CD4-positive, alpha-beta T cell treated with Interleukin-4 for 4 hours (primary cell): ENCODE measurements around the gene FAM186B.

Experiments used
- DNase-seq: peaks from one replicate; pipeline ENCODE4 v3.0.0-alpha.2; 2020

Gene FAM186B

DNA sequence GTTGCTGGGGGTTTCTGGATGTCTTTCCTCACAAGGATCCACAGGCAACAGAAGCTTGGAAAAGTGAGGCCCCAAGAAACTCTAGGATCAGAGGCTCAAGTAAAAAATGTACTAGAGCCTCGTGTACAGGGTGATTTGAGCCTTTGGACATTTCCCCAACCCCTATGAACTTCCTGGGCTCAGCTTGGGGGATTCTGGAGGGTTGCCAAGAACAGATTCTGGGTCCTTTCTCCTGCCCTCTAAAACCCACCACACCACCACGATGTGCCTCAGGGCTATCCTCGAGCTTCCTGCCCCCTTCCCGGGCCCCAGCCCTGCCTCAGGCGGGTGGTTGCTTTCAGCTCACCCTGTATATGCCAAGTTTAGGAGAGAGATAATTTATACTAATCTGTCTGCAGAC lies 583 bp downstream of the FAM186B start:
- no peak for DNase-seq

DNA sequence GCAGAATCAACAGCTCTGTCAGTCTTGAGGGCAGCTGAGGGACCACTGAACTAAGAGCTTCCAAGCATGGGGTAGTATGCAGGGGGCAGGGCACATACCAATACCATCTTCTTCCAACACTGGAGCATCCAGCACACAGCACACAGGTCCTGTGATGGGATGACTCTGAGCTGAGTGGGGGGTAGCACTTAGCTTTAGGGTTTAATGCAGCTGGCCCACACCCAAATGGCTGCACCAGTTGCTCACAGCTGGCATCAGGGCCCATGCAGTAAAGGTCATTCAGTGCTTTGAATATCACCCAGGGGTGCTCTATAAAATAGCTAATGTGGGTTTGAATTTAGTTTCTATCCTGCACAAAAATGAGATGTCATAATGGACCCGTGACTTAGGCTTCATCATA lies 1.7 kb downstream of the FAM186B start:
- DNase-seq, result no peak

DNA sequence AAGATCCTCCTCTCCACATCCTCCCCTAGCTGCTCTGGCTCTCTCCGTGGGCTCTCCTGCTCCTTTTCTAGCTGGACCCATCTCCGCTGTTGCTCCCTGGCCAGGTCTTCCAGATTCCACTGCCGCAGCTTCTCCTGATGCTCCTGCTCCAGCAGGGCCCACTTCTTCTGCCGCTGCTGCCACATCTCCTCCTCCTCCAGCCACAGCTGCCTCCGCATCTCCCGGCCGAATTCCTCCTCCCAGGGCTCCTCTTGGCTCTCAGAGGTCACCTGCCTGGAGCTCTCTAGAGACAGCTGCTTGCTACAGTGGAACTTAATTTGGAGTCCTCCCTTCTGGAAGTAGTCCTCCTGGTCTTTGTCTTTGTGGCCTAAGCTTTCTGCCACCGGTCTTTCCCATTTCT lies 5.5 kb downstream of the FAM186B start:
- DNase-seq, result no peak

DNA sequence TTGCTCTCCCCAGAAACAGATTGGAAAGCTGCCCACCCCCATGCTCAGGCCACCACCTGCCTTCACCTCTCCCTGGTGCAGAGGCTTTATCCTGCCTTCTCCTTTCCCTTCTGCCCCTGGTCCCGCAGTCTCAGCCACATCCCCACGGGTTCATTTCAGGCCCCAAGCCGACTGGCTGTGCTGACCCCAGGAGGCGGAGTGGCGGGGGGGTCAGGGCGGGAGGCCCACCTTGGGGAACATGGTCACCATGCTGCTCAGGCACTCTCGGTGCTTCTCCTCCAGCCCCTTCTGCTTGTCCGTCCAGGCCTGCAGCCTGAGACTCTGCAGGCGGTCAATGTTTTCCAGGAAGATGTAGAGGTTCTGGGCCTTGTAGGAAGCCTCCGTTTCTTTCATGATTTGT lies 6.9 kb downstream of the FAM186B start:
- DNase-seq, result no peak

DNA sequence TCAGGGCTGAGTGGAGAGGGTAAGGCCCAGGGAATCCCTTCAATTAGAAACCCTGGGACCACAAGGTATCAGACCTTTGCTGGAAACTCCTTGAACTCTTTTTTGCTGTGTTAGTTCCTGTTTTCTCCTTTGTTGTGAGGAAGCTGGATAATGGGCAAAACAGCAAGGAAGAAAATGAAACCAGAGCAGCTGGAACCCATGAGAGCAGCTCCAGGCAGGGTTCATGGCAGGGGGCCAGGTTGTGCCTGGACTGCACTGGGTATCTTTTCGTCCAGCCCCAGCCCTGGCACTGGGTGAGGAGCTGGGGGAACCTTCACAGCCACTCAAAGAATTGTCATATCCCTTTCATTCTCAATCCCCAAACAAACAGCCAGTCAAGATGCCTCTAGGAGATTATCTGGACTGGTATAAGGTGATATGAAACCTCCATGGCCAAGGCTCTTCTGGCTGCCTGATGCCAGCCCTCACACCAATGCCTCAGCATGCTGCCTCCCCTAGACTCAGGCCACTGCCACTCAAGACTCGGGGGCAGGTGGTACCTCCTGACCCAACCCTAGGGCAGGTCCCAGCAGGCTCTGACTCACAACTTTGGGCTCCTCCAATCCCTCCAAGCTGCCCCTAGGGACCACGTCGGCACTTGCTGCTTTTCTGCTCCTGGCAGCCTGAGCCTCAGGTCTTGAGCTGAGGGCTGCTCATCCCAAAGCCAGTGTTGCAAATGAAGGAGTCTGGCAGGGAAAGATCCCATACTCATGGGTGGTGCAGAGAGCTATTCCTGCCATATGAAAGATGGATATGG lies 16.5 kb downstream of the FAM186B start:
- no peak for DNase-seq

DNA sequence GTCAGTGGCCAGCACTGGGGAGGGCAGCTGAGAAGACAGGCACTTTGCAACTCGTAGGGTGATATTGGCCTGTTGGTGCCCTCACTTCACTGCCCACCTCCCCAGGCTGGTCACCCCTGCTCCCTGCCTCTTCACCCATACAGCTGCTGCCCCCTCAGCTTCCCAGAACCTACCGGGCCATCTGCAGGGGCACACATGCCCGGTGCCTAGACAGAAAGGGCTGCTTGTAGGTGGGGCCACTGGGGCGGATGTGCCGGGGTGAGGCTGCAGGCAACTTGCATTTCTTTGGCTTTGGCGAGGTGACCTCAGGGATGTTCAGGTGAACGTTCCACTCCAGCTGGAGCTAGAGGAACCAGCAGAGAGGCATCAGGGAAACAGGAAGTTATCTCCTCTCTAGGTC lies 17.2 kb downstream of the FAM186B start:
- DNase-seq, result no peak

DNA sequence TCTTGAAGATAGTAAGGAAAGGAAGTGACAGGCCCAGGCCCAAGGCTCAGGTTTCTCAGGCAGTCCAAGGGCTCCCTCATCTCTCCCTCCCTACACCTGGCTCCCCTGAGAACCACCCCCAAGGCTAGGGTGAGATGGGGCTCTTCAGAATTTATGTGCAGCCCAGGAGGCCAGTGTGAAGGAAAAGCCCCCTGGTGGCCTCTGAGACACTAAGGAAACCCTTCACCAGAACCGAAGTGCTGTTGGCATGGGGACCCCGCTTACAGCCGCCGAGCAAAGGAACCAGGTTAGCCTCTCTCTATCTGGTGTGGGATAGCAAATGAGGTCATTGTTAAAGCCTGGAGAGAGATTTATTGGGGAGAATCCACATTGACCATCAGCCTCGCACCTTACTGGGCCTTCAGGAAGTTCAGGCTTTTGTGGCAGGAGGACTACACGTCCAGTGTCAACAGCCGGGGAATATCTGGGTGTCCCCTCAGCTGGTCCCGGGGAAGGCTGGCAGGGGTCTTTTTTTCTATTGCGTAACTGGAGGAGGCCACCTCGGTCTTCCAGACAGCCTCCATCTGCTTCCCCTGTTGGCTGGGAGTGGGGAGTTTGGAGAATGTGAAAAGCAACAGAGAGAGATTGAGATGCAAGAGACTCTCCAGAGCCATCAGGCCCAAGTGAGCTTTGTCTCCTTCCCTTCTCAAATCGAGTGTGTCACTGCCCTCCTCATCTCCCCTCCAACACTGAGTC lies 18.1 kb downstream of the FAM186B start:
- DNase-seq, result no peak

DNA sequence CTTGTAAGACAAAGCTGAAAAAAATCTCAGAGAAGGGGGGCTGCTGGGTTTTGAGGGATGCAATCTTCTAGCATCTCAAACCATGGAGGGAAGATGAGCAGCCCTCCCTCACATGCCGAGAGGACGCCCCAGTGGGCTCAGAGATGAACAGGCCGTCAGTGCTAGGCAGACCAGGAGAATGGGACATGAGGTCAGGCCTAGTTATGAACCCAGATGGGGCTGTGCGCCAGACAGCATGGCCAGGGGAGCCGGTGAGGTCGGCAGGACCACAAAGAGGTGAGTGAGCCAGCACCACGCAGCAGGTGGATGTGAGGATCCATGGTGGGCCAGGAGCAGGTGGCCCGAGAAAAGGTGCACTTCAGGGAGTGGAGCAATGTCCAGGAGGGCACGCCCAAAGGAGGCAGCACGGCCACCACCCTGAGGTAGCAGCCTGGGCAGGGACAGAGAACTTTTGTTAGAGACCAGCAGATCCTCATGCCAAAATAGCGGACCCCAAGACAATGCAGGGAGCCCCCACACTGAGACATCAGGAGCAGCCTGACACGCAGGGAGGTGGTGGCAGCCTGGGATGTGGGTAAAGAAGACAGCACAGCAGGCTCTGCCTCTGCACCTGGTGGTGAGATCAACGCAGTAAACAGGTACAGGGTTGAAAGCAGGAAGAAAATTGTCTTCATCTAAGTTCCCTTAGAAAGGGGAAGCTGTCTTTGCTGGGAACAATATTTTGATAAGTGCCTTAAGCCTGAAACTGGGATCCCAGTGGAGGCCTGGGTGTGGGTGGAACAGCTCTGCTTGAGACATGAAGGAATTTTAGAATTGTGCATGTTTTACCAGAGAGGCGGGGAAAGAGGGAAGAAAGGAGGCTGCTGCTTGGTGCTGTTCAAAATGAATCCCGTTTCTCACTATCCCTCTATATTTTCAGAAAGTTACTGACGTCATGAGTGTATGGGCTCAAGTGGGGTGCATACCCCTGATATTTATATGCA lies 19.7 kb downstream of the FAM186B start:
- no peak for DNase-seq

DNA sequence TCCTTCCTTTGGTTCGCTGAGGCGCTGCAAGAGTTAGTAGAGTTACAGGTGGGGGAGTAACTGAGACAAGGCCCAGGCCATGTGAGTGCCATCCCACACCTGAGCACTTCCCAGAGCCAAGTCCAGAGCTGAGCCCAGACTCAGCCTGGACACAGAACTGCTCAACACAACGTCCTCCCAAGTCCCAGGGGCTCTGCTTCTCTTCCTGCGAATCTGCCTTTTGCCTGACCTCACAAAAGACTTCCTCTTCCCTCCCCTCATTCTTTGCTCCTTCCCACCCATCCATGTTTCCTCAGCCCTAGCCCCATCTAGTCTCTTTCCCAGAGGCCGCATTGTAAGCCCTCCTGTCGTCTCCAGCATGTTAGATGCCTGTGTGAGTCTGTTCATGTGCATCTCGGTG lies 20.8 kb downstream of the FAM186B start:
- DNase-seq, result no peak

DNA sequence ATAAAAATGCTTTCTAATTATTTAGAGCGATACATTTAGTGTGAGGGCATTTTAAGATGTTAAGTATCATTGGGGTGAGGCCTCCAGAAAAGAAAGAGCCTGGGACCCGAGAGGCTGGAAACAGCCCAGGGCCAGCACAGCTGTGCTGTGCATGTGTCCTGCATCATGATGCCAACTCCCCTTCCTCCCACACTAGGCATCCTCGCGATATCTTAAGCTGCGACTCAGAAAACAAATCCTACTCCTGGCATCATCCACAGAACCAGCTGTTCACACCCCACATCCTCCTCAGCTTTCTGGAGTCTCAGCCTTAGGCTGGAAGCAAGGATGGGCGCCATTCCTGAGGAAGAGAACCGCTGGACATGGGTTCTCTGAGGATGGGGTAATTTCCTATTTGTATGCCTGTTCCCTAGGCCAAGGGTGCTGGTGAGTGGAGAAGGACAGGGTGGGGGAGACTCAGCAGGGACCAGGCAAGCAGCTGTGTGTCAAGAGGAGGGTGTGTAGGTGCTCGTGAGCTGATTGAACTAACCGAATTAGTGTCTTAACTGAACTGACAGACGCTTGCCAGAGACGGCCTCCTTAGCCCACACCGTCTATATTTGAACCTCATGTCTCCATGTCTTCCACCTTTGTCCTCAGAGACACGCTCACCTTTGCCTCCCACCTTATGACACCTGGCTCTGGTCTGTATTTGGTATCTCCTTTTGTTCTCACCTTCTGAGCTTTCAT lies 21.9 kb downstream of the FAM186B start:
- no peak for DNase-seq

DNA sequence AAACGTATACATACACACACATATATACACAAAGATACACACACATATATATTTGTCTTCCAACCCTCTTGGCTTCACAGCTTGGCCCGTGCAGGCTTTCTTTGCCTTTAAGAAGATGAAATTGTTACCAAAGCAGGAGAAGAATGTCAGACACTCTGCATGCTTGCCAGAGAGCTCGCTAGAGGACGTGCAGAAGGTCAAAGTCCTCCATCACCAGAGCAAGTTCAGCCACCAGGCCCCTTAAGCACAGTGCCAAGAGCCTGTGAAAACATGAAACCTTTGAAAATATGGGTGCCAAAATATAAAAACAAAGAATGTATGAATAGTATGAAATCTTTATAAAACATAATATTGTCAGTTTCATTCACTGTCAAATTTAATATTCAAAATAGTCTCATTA lies 22.6 kb downstream of the FAM186B start:
- no peak for DNase-seq

DNA sequence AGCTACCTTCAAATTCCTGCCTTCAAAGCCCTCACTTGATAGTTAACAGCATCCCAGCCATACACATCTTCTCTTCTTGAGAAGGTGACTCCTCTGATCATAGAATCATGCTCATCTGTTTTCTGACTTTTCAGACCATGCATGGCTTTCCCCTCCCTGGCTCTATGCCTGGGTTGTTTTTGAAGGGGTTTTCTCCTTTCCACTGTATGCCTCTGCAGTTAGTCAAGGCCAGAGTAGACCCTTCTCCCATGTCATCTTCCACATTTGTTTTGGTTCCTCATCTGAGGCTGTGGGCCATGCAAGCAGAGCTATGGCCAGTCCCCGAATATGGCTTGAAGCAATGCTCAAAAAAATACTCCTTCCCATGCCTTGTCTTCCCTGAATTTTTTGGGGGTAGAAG lies 23.2 kb downstream of the FAM186B start:
- no peak for DNase-seq

DNA sequence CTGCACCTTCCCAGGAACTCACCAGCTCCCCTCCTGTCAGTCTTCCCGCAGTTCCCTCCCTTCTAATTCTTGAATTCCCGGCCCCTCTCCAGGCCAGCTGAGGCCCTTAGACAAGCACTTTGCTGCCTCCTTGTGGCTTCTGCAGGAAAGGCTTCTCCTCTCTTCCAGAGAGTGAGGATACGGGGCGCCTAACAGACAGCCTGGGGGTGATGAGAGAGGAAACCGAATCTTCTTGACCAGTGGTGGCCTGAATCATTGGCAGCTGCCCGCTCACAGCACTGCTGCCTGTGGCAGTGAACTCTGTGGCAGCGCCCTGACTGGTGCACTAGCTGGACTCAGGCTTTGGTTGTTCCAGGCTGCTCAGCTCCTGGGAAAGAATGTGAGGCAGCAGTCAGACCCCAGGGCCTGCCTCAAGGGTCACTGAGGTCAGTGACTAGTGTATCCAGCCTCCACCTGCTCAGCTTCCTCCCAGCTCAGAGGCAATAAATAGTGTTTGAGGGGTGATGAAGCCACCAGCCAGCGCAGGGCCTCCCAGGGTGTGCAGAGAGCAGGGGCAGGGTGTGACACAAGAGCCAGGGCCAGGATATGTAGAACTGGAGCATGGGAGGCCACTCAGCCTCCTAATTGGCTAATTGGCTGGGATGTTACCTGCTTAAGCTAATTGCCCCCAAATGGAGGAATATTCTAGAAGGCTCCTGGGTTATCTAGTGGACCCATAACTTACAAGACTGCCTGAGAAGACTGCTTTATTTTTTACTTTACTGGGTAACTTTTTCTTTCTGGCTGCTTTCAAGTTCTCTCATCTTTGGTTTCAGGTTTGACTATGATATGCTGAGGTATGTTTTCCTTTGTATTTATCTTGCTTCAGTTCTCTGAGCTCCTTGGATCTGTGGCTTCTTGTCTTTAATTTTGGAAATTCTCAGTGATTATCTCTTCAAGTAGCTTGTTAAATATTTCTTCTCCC lies 24.6 kb downstream of the FAM186B start:
- peak; percentile 61 for DNase-seq

DNA sequence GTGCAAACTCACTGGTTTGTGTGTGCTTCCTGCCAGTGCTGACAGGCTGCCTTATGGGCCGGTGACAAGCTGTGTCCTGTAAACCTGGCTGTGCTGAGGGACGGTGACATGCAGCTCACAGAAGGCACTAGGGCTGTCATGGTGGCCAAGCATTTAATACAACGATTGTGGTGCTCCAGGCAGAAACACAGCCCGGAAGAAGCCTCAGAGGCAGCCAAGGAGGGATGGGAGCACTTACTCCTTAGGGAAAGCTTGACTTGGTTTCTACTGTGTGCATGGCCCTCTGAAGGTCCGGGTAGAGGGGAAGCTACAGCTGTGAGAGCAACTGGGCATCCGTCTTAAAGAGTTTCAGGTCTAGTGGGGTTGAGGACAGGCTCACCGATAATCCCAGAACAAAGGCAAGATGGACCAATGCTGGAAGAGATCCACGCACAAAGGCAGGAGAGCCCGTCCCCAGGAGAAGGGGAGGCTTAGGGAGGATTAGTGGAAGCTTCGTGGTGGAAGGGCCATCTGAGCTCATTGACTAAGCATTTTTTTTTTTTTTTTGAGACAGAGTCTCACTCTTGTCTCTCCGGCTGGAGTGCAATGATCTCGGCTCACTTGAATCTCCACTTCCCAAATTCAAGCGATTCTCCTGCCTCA lies 26.8 kb downstream of the FAM186B start:
- no peak for DNase-seq

DNA sequence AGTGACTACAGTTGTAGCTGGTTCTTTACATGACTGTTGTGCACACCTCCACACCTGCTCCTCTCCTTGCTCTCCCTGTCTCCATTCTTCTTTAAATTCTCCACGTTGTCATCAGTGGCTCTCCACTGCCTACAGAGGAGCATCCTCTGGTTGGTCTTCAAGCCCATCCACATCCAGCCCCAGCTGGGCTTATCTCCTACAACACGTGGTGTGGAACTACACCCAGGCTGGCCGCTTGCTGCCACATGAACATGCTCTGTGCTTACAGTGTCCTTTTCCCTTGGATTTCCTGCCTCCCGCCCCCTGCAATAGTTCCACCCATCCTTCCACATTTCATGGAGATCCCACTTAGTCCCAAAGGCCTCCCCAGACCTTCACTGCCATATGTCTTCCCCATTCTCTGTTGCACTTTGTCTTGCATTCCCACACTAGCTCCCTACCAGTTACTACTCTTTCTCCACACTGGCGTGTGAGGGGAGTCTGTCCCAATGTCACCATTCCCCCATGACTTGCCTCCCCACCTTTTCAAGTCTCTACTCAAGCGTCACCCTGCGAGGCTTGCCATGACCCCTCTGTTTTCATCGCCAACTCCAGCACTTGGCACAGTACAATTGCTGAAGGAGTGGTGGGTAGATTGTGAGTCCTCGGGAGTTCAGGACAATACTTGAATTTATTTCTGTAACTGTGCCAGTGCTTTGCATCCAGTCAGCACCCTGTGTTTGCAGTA lies 27.7 kb downstream of the FAM186B start:
- no peak for DNase-seq

DNA sequence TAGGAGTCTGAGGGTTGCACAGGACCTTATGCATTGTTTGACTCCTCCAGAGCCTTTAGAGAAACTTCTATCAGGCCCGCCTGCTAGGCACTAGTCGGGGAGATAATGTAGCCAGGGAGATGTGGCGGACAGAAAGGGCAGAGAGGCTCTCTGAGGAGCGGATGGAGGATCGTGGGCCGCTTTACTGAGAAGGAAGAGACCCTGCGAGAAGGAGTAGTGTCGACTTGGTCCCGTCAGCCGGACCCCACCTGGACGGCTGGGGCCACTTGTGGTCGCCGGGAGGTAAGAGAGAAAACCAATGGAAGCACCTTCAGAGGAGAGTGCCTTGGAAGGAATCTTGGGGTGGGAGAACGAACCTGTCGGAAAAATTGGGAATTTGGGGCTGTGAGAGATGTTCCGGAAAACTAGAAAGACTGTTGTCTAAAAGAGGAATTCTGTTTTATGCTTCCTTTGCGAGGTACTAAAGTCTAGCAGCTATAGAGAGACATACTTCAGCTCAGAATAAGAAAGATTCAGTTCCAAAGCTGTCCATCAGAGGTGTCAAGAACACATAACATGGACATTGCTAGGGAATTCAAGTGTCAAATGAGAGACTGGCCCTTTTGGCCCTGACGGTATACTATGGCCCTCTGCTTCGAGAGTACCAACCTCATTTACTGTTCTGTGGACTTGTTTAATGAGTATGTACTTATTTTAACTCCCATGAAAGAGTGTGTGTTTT lies 36.8 kb downstream of the FAM186B start:
- DNase-seq, result no peak

DNA sequence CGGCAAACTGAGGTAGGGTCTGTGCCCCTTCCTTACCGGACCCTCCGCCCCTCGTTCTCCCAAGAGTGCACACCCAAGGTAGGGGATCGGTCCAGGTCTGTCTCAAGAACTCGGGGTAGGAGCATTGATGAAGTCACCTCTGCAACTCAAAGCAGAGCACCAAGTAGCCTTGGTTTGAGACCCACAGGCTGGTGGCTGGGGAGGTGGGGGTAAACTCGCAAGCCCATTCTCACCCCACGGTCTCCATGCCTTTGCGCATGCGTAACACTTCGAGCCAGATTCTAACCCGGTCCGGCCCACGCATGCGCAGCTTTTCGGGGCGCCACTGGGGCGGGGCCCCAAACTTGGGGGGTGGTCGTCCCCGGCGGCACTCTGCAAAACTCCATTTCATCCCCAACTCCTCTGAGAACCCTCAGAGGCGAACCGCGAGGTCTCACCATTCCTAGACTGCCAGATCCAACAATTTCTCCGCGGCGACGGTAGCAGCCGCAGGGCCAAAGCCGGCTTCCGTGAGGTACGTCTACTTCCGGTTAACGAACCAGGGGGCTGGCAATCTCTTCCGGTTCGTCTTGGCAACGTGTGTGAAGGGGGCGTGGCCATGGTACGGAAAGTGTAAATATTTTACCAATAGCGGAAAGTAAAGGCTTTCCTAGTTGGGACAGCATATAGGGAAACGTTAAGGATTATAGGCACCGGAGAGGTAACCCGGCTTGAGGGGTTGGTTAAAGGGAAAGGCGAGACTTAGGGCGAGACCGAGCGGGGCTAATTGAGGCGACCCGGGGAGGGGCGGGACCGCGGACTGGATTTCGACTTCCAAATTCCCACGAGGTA lies 37.6 kb downstream of the FAM186B start, which contains the start of gene MCRS1:
MCRS1 (minus strand) TSS at position 532 of the 831 bp plus-strand sequence. CDS start 1,411 bp downstream, outside the sequence.
- peak; percentile 90 for DNase-seq

DNA sequence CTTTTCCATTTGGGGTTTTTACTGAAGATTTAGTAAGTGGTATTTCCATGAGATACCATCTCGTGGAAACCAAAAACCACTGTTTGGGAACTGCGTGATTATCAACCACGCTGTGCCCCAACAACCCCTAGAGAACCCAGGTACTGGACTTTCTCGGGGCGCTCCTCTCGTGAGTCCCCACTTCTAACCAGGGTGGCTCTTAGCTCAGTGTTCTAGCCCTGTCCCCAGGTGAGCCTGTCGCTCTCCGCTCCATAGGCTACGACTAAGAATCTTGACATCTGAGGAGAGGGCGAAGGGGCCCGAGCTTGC lies 38.2 kb downstream of the FAM186B start:
- no peak for DNase-seq

DNA sequence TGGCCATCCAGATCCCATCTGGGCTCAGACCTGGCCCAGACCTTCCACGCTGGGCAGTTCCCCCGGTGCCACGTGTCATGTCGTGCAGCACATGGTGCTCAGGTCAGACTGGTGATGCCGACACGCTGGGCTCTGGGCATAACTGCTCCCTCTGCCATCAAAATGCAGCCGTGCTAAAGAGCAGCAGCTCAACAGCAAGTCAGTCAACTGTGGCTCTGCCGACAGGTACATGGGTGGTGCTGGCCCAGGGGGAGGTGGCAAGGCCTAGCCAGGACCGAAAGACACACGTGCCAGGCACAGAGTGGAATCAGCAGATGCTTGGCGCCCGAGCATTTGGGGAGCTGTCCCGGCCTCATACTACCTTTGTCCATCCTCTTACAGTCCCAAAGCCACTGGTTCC lies 39.1 kb downstream of the FAM186B start:
- no peak for DNase-seq
